Neural cell (in vitro differentiated cells): ENCODE data around the gene PCMTD2.

Experiments
- EP300 ChIP-seq: fragments of 450-650 bp; conservative IDR thresholded peaks from 2 replicates; pipeline ENCODE4 v1.6.1; 2014; ENCODE audit warnings: antibody characterized with exemption, mild to moderate bottlenecking, moderate library complexity; ENCODE audit not compliant: poor library complexity, severe bottlenecking
- EZH2 ChIP-seq: fragments of 200-600, 300-800 bp; shearing (Covaris generic), sonication (generic); IDR thresholded peaks from 2 replicates; pipeline ENCODE4 v1.6.1; 2014; ENCODE audit warnings: antibody characterized with exemption, low read length, borderline replicate concordance, mild to moderate bottlenecking; ENCODE audit not compliant: insufficient read depth, poor library complexity, severe bottlenecking
- RAD21 ChIP-seq: fragments of 450-650 bp; conservative IDR thresholded peaks from 2 replicates; pipeline ENCODE4 v1.6.1; 2014; ENCODE audit warnings: antibody characterized with exemption, mild to moderate bottlenecking, moderate library complexity
- SMC3 ChIP-seq: fragments of 450-650 bp; conservative IDR thresholded peaks from 2 replicates; pipeline ENCODE4 v1.6.1; 2014; ENCODE audit warnings: antibody characterized with exemption, mild to moderate bottlenecking, moderate library complexity; ENCODE audit not compliant: poor library complexity
- TAF1 ChIP-seq: IDR thresholded peaks from 2 replicates; pipeline ENCODE4 v1.6.1; 2012; ENCODE audit warnings: low read depth
- TF ChIP-seq, protein P1 (sequence below): fragments of 450-650 bp; IDR thresholded peaks from 2 replicates; pipeline ENCODE4 v1.5.1; 2014; ENCODE audit warnings: antibody characterized with exemption, mild to moderate bottlenecking, moderate library complexity; ENCODE audit not compliant: poor library complexity, severe bottlenecking

DNA sequence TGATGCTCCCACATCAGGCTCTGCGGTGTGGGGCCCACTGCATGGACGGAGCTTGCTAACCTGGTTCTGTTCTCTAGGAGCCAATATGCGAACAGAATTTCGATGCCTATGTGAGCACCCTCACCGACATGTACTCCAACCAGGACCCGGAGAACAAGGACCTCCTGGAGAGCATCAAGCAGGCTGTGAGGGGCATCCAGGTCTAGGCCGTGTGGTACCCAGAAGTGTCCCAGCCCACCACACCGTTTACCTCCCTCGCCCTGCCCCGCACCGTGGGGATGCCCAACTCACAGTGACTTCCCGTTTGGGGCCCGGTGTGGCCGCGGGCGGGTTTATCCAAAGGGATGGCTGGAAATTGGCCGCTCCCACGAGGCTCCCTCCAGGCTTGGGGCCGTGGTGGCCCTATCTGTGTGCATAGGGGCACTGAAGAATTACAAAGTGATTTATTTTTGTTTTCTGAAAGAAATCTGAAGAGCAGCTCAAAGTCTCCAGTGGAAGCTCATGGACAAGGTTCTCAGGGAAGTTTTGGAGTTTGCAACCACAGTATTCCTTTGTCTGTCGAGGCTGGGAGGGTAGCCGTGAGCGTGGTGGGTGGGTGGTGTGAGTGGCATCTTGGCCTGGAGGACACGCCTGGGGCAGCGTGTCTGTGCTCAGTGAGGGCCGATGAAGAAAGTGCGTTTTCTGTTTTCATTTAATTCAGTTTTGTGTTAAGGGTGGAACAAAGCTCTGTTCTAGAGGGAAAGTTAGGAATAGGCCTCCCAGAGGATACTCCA is 15.1 kb upstream of the PCMTD2 start:
- TF ChIP-seq, protein P1, sequence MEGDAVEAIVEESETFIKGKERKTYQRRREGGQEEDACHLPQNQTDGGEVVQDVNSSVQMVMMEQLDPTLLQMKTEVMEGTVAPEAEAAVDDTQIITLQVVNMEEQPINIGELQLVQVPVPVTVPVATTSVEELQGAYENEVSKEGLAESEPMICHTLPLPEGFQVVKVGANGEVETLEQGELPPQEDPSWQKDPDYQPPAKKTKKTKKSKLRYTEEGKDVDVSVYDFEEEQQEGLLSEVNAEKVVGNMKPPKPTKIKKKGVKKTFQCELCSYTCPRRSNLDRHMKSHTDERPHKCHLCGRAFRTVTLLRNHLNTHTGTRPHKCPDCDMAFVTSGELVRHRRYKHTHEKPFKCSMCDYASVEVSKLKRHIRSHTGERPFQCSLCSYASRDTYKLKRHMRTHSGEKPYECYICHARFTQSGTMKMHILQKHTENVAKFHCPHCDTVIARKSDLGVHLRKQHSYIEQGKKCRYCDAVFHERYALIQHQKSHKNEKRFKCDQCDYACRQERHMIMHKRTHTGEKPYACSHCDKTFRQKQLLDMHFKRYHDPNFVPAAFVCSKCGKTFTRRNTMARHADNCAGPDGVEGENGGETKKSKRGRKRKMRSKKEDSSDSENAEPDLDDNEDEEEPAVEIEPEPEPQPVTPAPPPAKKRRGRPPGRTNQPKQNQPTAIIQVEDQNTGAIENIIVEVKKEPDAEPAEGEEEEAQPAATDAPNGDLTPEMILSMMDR: no peak
- TF ChIP-seq RAD21: no peak
- no peak for TF ChIP-seq EZH2
- no peak for TF ChIP-seq SMC3
- no peak for TF ChIP-seq TAF1
- TF ChIP-seq EP300: no peak
